Measurements from ENCODE around the gene CHGA. TPM values are rescaled to one million over a fixed set of nuclear protein-coding genes. Genes with fewer than 3 reads are reported as not detected.

CHGA gene
- total and polyA plus RNA-seq, 2 experiments from 2014 or later, result 40.5 to 61.3 TPM

DNA sequence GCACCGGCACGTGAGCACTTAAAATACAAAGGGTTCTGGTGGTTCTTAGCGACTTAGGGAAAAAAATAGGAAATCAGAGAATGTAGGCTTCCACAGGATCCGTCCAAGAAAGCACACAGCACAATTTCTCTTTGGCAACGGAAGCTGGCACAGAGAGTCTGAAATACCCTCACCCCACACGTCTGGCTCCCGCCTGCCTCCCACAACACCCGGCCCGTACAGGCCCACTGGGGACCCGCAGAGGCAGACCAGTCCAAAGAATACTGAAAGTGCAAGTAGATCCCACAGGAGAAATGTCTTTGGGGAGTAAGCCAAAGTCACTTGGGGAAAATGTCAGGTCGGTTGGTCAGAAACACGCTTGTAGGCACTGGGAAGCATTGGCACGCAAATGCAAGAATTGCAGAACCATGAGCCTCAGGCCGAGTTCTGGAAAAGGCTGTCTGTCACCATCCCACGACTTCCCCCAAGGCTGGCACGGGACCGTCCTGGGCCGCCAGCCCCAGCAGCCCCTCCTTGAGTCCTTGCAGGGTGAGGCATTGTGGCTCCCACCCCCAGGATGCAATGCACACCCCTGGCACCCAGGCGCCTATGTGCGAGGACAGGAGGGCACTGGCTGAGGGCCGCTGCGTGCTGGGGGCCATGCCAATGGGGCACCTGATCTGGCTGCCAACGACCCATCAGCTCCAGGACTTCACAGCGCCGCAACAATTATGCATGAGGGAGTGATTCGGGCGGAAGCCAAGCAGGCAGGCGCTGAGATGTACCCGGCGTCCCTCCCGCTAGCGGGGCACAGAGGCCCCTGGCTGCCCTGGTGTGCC, 29.7 kb downstream of the CHGA start:
- Histone ChIP-seq H3K36me3 (replicated peaks; ENCODE audit: insufficient read depth, low read depth) (no peaks in the 10 kb centered on the region), H4K20me1 (ENCODE audit: insufficient read depth, poor library complexity, severe bottlenecking) (no peaks in the 10 kb centered on the region), H3K79me2 (no peaks in the 10 kb centered on the region), H3K4me1 (ENCODE audit: insufficient read depth) (no peaks in the 10 kb centered on the region), H3K4me3 (no peak overlapping the region), H2AFZ (no peak overlapping the region), H3K27ac (no peak overlapping the region), H3K4me2 (no peak overlapping the region), H3K27me3 (no peaks in the 10 kb centered on the region), H3K9me3 (ENCODE audit: low read depth) (no peaks in the 10 kb centered on the region), H3K9me2 (replicated peaks; ENCODE audit: insufficient read depth) (no peaks in the 10 kb centered on the region)
- DNase-seq (ENCODE audit: low spot score), result no peak
- 96% methylated on average over 32 of the region's 32 CpGs for WGBS (ENCODE audit: low lambda C conversion rate, missing lambda C conversion rate)
- TF ChIP-seq EZH2 (IDR thresholded peaks at IDR 0.05; ENCODE audit: borderline replicate concordance), result no peak

DNA sequence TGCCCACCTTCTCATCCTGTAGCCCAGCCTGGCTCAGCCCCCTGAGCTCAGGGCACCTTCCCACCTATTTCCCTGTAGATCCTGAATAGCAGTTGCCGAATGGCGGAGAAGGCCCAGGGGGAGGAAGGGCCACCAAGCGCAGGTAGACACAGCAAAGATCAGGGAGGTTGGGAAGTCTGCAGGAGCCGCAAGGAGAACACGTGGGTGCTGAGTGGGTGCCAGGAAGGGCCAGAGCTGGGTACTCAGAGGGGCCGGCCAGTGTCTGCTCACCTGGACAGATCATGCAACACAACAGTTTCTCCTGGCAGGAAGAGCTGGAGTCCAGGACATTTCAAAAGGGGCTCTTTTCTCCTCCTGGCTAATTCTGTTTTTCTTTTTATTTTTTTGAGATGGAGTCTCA, 30.6 kb downstream of the CHGA start:
- H2AFZ ChIP-seq, result no peak overlapping the region

GRCh38 chr14:92954933-92955332, 32.0 kb downstream of the CHGA start:
- TF ChIP-seq EZH2 (IDR thresholded peaks at IDR 0.05; ENCODE audit: borderline replicate concordance), result no peak

More for the DNA sequence above, 30.6 kb downstream of the CHGA start:
- Histone ChIP-seq H4K20me1 (ENCODE audit: insufficient read depth, poor library complexity, severe bottlenecking) (no peaks in the 10 kb centered on the region), H3K27ac (no peak overlapping the region), H3K36me3 (replicated peaks; ENCODE audit: insufficient read depth, low read depth) (no peaks in the 10 kb centered on the region), H3K4me3 (no peak overlapping the region), H3K4me2 (no peak overlapping the region), H3K79me2 (no peaks in the 10 kb centered on the region), H3K9me3 (ENCODE audit: low read depth) (no peaks in the 10 kb centered on the region), H3K4me1 (ENCODE audit: insufficient read depth) (no peaks in the 10 kb centered on the region), H3K9me2 (replicated peaks; ENCODE audit: insufficient read depth) (no peaks in the 10 kb centered on the region), H3K27me3 (no peaks in the 10 kb centered on the region)
- TF ChIP-seq EZH2phosphoT487 (IDR thresholded peaks at IDR 0.05; ENCODE audit: low read depth, severe bottlenecking, unreplicated experiment) (no peak), EZH2 (IDR thresholded peaks at IDR 0.05; ENCODE audit: borderline replicate concordance) (no peak)
- TF ChIP-seq, protein P1, sequence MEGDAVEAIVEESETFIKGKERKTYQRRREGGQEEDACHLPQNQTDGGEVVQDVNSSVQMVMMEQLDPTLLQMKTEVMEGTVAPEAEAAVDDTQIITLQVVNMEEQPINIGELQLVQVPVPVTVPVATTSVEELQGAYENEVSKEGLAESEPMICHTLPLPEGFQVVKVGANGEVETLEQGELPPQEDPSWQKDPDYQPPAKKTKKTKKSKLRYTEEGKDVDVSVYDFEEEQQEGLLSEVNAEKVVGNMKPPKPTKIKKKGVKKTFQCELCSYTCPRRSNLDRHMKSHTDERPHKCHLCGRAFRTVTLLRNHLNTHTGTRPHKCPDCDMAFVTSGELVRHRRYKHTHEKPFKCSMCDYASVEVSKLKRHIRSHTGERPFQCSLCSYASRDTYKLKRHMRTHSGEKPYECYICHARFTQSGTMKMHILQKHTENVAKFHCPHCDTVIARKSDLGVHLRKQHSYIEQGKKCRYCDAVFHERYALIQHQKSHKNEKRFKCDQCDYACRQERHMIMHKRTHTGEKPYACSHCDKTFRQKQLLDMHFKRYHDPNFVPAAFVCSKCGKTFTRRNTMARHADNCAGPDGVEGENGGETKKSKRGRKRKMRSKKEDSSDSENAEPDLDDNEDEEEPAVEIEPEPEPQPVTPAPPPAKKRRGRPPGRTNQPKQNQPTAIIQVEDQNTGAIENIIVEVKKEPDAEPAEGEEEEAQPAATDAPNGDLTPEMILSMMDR (IDR thresholded peaks at IDR 0.05; ENCODE audit: poor library complexity), result no peak
- 98% methylated on average over 6 of the region's 6 CpGs for WGBS (ENCODE audit: low lambda C conversion rate, missing lambda C conversion rate)
- no peak for DNase-seq (ENCODE audit: low spot score)

DNA sequence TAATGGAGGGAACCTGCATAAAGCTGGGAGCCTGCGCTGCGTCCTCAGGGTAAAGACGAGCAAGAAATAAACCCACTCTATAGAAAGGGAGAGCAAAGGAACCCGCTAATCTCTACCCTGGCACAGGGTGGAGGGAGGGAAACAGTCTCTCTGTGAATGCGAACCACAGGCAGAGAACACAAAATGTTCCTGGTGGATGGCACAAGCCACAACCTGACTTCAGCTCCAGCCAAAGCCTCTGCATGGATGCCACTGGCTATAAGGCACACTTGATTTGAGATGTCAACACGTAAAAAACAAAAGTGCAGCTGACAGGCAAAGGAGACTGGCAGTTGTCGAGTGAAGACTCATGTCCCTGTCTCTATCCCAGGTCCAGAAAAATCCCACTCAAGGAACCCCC, 32.4 kb downstream of the CHGA start:
- H3K79me2 ChIP-seq, result no peaks in the 10 kb centered on the region
- 95% methylated on average over 7 of the region's 7 CpGs for WGBS (ENCODE audit: low lambda C conversion rate, missing lambda C conversion rate)
- TF ChIP-seq EZH2 (IDR thresholded peaks at IDR 0.05; ENCODE audit: borderline replicate concordance) (no peak), EZH2phosphoT487 (IDR thresholded peaks at IDR 0.05; ENCODE audit: low read depth, severe bottlenecking, unreplicated experiment) (no peak)
- TF ChIP-seq, protein P1 (IDR thresholded peaks at IDR 0.05; ENCODE audit: poor library complexity), result no peak
- H3K27me3 ChIP-seq, result no peaks in the 10 kb centered on the region
- no peak overlapping the region for H2AFZ ChIP-seq
- H3K4me1 ChIP-seq (ENCODE audit: insufficient read depth), result peaks cover 10% of the 10 kb centered on the region
- no peaks in the 10 kb centered on the region for H3K36me3 ChIP-seq (replicated peaks; ENCODE audit: insufficient read depth, low read depth)
- DNase-seq (ENCODE audit: low spot score), result no peak
- H3K4me3 ChIP-seq, result no peak overlapping the region
- H4K20me1 ChIP-seq (ENCODE audit: insufficient read depth, poor library complexity, severe bottlenecking), result no peaks in the 10 kb centered on the region
- no peaks in the 10 kb centered on the region for H3K9me3 ChIP-seq (ENCODE audit: low read depth)
- H3K9me2 ChIP-seq (replicated peaks; ENCODE audit: insufficient read depth), result no peaks in the 10 kb centered on the region
- no peak overlapping the region for H3K4me2 ChIP-seq
- H3K27ac ChIP-seq, result no peak overlapping the region

More at GRCh38 chr14:92954933-92955332, 32.0 kb downstream of the CHGA start:
- Histone ChIP-seq H3K4me3 (no peak overlapping the region), H3K9me2 (replicated peaks; ENCODE audit: insufficient read depth) (no peaks in the 10 kb centered on the region), H3K79me2 (no peaks in the 10 kb centered on the region), H3K4me2 (no peak overlapping the region), H3K36me3 (replicated peaks; ENCODE audit: insufficient read depth, low read depth) (no peaks in the 10 kb centered on the region), H4K20me1 (ENCODE audit: insufficient read depth, poor library complexity, severe bottlenecking) (no peaks in the 10 kb centered on the region), H2AFZ (no peak overlapping the region), H3K4me1 (ENCODE audit: insufficient read depth) (peaks cover 10% of the 10 kb centered on the region), H3K27ac (no peak overlapping the region), H3K9me3 (ENCODE audit: low read depth) (no peaks in the 10 kb centered on the region), H3K27me3 (no peaks in the 10 kb centered on the region)
- no peak for DNase-seq (ENCODE audit: low spot score)
- WGBS (ENCODE audit: low lambda C conversion rate, missing lambda C conversion rate), result 90% methylated on average over 5 of the region's 5 CpGs

Data from hepatocyte (in vitro differentiated cells).